ENCODE measurements around the gene FLNB. TPM values are rescaled to one million over a fixed set of nuclear protein-coding genes. Genes with fewer than 3 reads are reported as not detected.

The FLNB gene
- total RNA-seq = 305 and 328 TPM in 2 replicates

GRCh38 chr3:58008141-58009025 lies at the start of gene FLNB:
FLNB (plus strand) TSS chr3:58008422; CDS start chr3:58008565, 143 bp downstream.
- DNase-seq (ENCODE audit: low read depth in 2 of 2) = peak; percentile 79 to 85

GRCh38 chr3:57958642-57959422 lies 49.4 kb upstream of the FLNB start:
- peak in 1 of 2 donors; percentile 56 for DNase-seq (ENCODE audit: low read depth in 2 of 2)

GRCh38 chr3:57959423-57960173 lies 48.6 kb upstream of the FLNB start:
- peak in 1 of 2 donors; percentile 32 for DNase-seq (ENCODE audit: low read depth in 2 of 2)

- no peak for DNase-seq (ENCODE audit: low read depth in 2 of 2)
Measured at GRCh38 chr3:57960174-57960505, 48.1 kb upstream of the FLNB start.

- no peak for DNase-seq (ENCODE audit: low read depth in 2 of 2)
Measured at GRCh38 chr3:57961177-57961827, 46.9 kb upstream of the FLNB start.

- DNase-seq (ENCODE audit: low read depth in 2 of 2) = peak; percentile 66 to 73
Measured at GRCh38 chr3:57961828-57962447, 46.3 kb upstream of the FLNB start.

GRCh38 chr3:57962448-57962834 lies 45.8 kb upstream of the FLNB start:
- no peak for DNase-seq (ENCODE audit: low read depth in 2 of 2)

GRCh38 chr3:57963811-57964346 lies 44.3 kb upstream of the FLNB start:
- peak in 1 of 2 donors; percentile 63 for DNase-seq (ENCODE audit: low read depth in 2 of 2)

GRCh38 chr3:57966829-57967228 lies 41.4 kb upstream of the FLNB start:
- DNase-seq (ENCODE audit: low read depth in 2 of 2) = no peak

GRCh38 chr3:57967590-57967989 lies 40.6 kb upstream of the FLNB start:
- no peak for DNase-seq (ENCODE audit: low read depth in 2 of 2)

GRCh38 chr3:57968501-57968900 lies 39.7 kb upstream of the FLNB start:
- no peak for DNase-seq (ENCODE audit: low read depth in 2 of 2)

GRCh38 chr3:57971975-57972374 lies 36.2 kb upstream of the FLNB start:
- DNase-seq (ENCODE audit: low read depth in 2 of 2) = peak in 1 of 2 donors; percentile 37

- DNase-seq (ENCODE audit: low read depth in 2 of 2) = peak in 1 of 2 donors; percentile 40
Measured at GRCh38 chr3:57972531-57973111, 35.6 kb upstream of the FLNB start.

GRCh38 chr3:57973715-57974477 lies 34.3 kb upstream of the FLNB start:
- no peak for DNase-seq (ENCODE audit: low read depth in 2 of 2)

GRCh38 chr3:57974796-57975388 lies 33.3 kb upstream of the FLNB start:
- peak; percentile 91 to 95 for DNase-seq (ENCODE audit: low read depth in 2 of 2)

GRCh38 chr3:57977818-57978235 lies 30.4 kb upstream of the FLNB start:
- no peak for DNase-seq (ENCODE audit: low read depth in 2 of 2)

GRCh38 chr3:57978316-57978715 lies 29.9 kb upstream of the FLNB start:
- DNase-seq (ENCODE audit: low read depth in 2 of 2) = no peak

- DNase-seq (ENCODE audit: low read depth in 2 of 2) = no peak
Measured at GRCh38 chr3:57980416-57980815, 27.8 kb upstream of the FLNB start.

GRCh38 chr3:57981483-57982087 lies 26.6 kb upstream of the FLNB start:
- no peak for DNase-seq (ENCODE audit: low read depth in 2 of 2)
